Activated CD8-positive, alpha-beta T cell treated with anti-CD3 and anti-CD28 coated beads for 36 hours (primary cell): Measurements from ENCODE around the gene ORMDL3. TPM values are rescaled to one million over a fixed set of nuclear protein-coding genes. Genes with fewer than 3 reads are reported as not detected.

ENCODE experiments used
- ATAC-seq: fragments of 200-7000 bp; cut with Tn5 transposase; one replicate; pipeline ENCODE4 v1.10.0; 2021; ENCODE audit warnings: mild to moderate bottlenecking, moderate library complexity
- CTCF ChIA-PET: fragments of 350-600 bp; sonication (Branson Sonifier 250); formaldehyde crosslinking; loops from one replicate; lab custom pipeline; 2021; ENCODE audit warnings: antibody characterized with exemption; lab: Charles Lee
- POLR2A ChIA-PET: fragments of 350-600 bp; sonication (Branson Sonifier 250); formaldehyde crosslinking; loops from one replicate; lab custom pipeline; 2021; ENCODE audit warnings: antibody characterized with exemption; lab: Charles Lee
- DNase-seq: peaks from one replicate; pipeline ENCODE4 v3.0.0-alpha.2; 2020
- H3K27ac Mint-ChIP-seq: one replicate; pipeline ENCODE4 v1.8.0; 2021; ENCODE audit warnings: mild to moderate bottlenecking, mixed read lengths
- H3K27me3 Mint-ChIP-seq: one replicate; pipeline ENCODE4 v1.8.0; 2021; ENCODE audit warnings: mixed read lengths
- H3K36me3 Mint-ChIP-seq: one replicate; pipeline ENCODE4 v1.8.0; 2021; ENCODE audit warnings: low read depth, mixed read lengths
- H3K4me1 Mint-ChIP-seq: one replicate; pipeline ENCODE4 v1.8.0; 2021; ENCODE audit warnings: low read depth, mixed read lengths
- H3K4me3 Mint-ChIP-seq: one replicate; pipeline ENCODE4 v1.8.0; 2021; ENCODE audit warnings: mild to moderate bottlenecking, moderate library complexity, mixed read lengths
- H3K9me3 Mint-ChIP-seq: one replicate; pipeline ENCODE4 v1.8.0; 2021; ENCODE audit warnings: mixed read lengths
- CTCF ChIP-seq: fragments of 200-600 bp; IDR thresholded peaks from one replicate; pipeline ENCODE4 v1.8.0; 2022; ENCODE audit warnings: antibody characterized with exemption, mild to moderate bottlenecking
- intact Hi-C: fragments of 100-400 bp; cut with micrococcal nuclease; formaldehyde crosslinking; loops from one replicate; pipeline ENCODE4 v1.10.0; 2022
- total RNA-seq, 2 experiments: library from RNA; stranded (reverse); gene quantifications; one replicate each; pipeline ENCODE4 v1.2.3, GENCODE V29; 2021

The ORMDL3 gene
- total RNA-seq, 2 experiments from 2014 or later: 78.8 to 80.5 TPM

- ATAC-seq (no peak), DNase-seq (no peak)
- Mint-ChIP-seq H3K27ac (no peak overlapping the region), H3K4me1 (peaks cover 19% of the 10 kb centered on the region), H3K27me3 (peaks cover 2% of the 10 kb centered on the region), H3K36me3 (no peaks in the 10 kb centered on the region), H3K4me3 (no peak overlapping the region), H3K9me3 (no peaks in the 10 kb centered on the region)
- no peak for TF ChIP-seq CTCF
- intact Hi-C loops: no loop called here
- POLR2A ChIA-PET: no interaction called here
- CTCF ChIA-PET: interaction anchor here (2.4 kb wide), 1 partner anchor 13 kb away, joined by 9 read pairs; the partner anchor contains the start of gene PSMD3
These were observed 39.4 kb upstream of the ORMDL3 start for GRCh38 chr17:39966771-39967170.

- intact Hi-C loops: no loop called here
- Mint-ChIP-seq H3K9me3 (no peaks in the 10 kb centered on the region), H3K27ac (no peak overlapping the region), H3K4me3 (no peak overlapping the region), H3K36me3 (no peaks in the 10 kb centered on the region), H3K4me1 (peaks cover 19% of the 10 kb centered on the region), H3K27me3 (no peaks in the 10 kb centered on the region)
- POLR2A ChIA-PET: interaction anchor here (0.8 to 1.1 kb wide), 3 partner anchors 14 to 89 kb away, joined by 3 to 6 read pairs (median 3); partner anchors contain the start of genes MED24 and PSMD3
- TF ChIP-seq CTCF: no peak
- no peak for DNase-seq
- CTCF ChIA-PET: interaction anchor here (0.6 to 2.4 kb wide), 2 partner anchors 15 to 27 kb away, joined by 3 to 9 read pairs; partner anchors contain the start of gene PSMD3
- ATAC-seq: no peak
These were observed 37.8 kb upstream of the ORMDL3 start for GRCh38 chr17:39965017-39965699.

GRCh38 chr17:39963829-39964228 lies 36.4 kb upstream of the ORMDL3 start:
- DNase-seq: peak; percentile 41
- intact Hi-C loops: no loop called here
- Mint-ChIP-seq H3K4me1 (peaks cover 24% of the 10 kb centered on the region), H3K9me3 (no peaks in the 10 kb centered on the region), H3K27me3 (no peaks in the 10 kb centered on the region), H3K4me3 (no peak overlapping the region), H3K27ac (peak overlapping the region; percentile 13), H3K36me3 (no peaks in the 10 kb centered on the region)
- ATAC-seq: peak; percentile 59
- no peak for TF ChIP-seq CTCF
- POLR2A ChIA-PET: interaction anchor here (0.7 to 2.2 kb wide), 2 partner anchors 10 to 1382 kb away, joined by 3 to 9 read pairs; no protein-coding TSS in a partner anchor
- CTCF ChIA-PET: interaction anchor here (1.1 kb wide), 1 partner anchor 17 kb away, joined by 3 read pairs; the partner anchor contains the start of gene PSMD3

- H3K4me1 Mint-ChIP-seq: peaks cover 25% of the 10 kb centered on the region
- no peak within 1 kb of the TSS for H3K4me3 Mint-ChIP-seq
- DNase-seq: peak; percentile 55
- H3K36me3 Mint-ChIP-seq: no peaks in the 10 kb centered on the region
- peak; percentile 40 for ATAC-seq
- TF ChIP-seq CTCF: no peak
- no peaks in the 10 kb centered on the region for H3K27me3 Mint-ChIP-seq
- peak within 1 kb of the TSS; percentile 62 for H3K27ac Mint-ChIP-seq
- intact Hi-C loops: no loop called here
- H3K9me3 Mint-ChIP-seq: no peaks in the 10 kb centered on the region
- POLR2A ChIA-PET: interaction anchor here (0.6 to 2.2 kb wide), 3 partner anchors 9 to 474 kb away, joined by 3 to 9 read pairs (median 3); no protein-coding TSS in a partner anchor
- CTCF ChIA-PET: interaction anchor here (0.6 to 1.5 kb wide), 4 partner anchors 9 to 18 kb away, joined by 3 to 5 read pairs (median 4); partner anchors contain the start of gene PSMD3
These were observed 35.3 kb upstream of the ORMDL3 start, which contains the start of gene GSDMA for GRCh38 chr17:39962642-39963220. Gene GSDMA, plus strand, starts transcription at chr17:39963004. Its CDS starts 2,684 bp downstream, at chr17:39965688.
